Dedifferentiated amniotic fluid mesenchymal stem cell (primary cell): ENCODE results near the gene MRTFA.
"Not testable (repeated sequence)": the region's sequence is repeated elsewhere in the genome, so short reads cannot be mapped to it uniquely, and the experiment has no call there.

Experiments
- DNase-seq: peaks from one replicate; pipeline ENCODE4 v3.0.0-alpha.2; 2016; ENCODE audit errors: extremely low spot score

MRTFA gene

DNA sequence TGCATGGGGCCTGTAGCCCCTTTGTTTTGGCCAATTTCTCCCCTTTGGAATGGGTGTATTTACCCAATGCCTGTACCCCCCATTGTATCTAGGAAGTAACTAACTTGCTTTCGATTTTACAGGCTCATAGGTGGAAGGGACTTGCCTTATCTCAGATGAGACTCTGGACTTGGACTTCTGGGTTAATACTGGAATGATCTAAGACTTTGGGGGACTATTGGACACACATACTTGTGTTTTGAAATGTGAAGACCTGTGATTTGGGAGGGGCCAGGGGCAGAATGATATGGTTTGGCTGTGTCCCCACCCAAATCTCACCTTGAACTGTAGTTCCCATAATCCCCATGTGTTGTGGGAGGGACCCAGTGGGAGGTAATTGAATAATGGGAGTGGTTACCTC, 82.5 kb downstream of the MRTFA start:
- DNase-seq = not testable (repeated sequence)

- no peak for DNase-seq
Measured at GRCh38 chr22:40553014-40553554, 83.4 kb downstream of the MRTFA start.

DNA sequence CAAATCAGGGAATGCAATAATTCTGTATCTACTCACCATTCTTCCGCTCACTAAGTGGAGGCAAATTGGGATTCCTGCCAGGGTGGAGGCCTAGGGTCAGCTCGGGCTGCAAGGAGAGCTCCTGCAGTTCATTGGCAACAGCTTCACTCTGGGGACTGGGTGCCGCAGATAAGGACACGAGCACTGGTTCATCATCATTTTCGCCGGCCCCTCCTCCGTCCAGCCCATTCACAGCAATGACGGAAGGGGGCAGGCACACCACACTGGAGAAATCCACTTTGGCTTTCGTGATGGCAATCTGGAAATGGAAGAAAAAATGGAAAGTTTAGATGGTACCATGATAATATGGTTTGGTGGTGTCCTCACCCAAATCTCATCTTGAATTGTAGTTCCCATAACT, 84.4 kb downstream of the MRTFA start:
- no peak for DNase-seq

GRCh38 chr22:40547729-40548143, 88.8 kb downstream of the MRTFA start:
- no peak for DNase-seq

DNA sequence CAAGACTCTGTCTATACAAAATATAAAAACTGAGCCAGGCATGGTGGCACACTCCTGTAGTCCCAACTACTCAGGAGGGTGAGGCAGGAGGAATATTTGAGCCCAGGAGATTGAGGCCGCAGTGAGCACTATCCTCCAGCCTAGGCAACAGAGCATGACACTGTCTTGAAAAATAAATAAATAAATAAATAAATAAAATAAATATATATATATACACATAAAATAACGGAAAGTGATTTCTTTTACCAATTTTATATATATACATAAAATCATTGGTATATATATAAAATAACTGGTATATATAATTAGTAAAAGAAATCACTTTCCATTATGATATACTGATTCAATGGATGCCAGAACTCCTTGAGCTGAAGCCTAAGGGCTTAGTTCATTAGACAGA, 91.8 kb downstream of the MRTFA start:
- no peak for DNase-seq

- no peak for DNase-seq
Measured at GRCh38 chr22:40542821-40543540, 93.5 kb downstream of the MRTFA start.

DNA sequence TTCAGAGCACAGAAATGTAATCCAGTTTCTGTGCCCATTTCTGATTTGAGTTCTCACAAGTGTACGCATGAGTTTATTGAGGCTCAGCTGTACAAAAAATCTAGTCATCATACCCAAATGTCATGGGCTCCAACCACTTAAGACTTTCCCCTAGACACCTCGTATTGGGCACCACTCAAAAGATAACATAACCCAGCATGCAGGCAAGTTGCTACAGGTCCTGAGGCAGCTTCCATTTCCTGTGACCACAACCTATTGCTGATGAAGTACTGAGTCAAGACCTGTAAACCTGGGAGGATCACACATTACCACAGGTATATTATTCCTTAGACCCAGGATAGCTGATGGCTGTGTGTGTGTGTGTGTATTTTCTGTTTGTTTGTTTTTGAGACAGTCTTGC, 95.2 kb downstream of the MRTFA start:
- no peak for DNase-seq

DNA sequence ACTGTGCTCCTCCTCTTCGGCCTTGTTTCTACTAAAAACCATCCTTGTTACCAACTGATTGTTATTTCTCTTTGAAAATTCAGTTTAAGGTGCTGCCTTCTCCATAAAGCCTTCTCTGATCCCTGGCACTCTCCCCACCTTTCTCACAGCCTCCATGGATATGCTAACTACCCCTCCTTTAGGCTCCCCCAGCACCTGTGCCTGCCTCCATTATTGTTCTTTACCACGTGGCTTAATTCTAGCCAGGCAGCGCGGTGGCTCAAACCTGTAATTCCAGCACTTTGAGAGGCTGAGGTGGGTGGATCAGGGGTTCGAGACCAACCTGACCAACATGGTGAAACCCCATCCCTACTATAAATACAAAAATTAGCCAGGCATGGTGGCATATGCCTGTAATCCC, 96.3 kb downstream of the MRTFA start:
- no peak for DNase-seq

GRCh38 chr22:40536149-40536548, 100.4 kb downstream of the MRTFA start:
- not testable (repeated sequence) for DNase-seq

GRCh38 chr22:40535642-40536041, 100.9 kb downstream of the MRTFA start:
- DNase-seq = no peak

DNA sequence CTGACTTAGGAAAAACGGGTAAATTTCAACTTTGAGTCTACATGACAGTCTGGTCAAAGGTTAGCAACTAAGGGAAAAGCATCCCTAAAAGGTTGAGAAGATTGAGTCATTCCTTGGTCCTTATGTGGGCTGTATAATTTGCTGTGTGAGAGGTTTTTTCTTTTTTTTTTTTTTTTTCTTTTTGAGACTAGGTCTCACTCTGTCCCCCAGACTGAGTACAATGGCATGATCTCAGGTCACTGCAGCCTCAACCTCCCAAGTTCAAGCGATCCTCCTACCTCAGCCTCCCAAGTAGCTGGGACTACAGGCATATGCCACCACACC, 101.4 kb downstream of the MRTFA start:
- no peak for DNase-seq

- no peak for DNase-seq
Measured at GRCh38 chr22:40534379-40535188, 101.9 kb downstream of the MRTFA start.

GRCh38 chr22:40533712-40534378, 102.7 kb downstream of the MRTFA start:
- peak; percentile 30 for DNase-seq

- DNase-seq = no peak
Measured at GRCh38 chr22:40531951-40532900, 104.3 kb downstream of the MRTFA start.

DNA sequence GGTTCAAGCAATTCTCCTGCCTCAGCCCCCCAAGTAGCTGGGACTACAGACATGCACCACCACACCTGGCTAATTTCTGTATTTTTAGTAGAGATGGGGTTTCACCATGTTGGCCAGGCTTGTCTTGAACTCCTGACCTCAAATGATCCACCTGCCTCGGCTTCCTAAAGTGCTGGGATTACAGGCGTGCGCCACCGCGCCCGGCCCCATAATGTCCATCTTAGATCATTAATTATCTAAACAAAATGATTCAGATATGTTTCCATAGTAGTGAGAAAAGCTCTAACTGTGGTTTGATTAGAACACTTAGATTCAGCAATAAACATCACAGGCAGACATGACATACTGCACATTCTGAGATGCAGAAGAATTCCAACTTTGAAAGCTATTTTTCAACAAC, 106.1 kb downstream of the MRTFA start:
- not testable (repeated sequence) for DNase-seq

GRCh38 chr22:40529821-40530220, 106.7 kb downstream of the MRTFA start:
- DNase-seq = no peak

DNA sequence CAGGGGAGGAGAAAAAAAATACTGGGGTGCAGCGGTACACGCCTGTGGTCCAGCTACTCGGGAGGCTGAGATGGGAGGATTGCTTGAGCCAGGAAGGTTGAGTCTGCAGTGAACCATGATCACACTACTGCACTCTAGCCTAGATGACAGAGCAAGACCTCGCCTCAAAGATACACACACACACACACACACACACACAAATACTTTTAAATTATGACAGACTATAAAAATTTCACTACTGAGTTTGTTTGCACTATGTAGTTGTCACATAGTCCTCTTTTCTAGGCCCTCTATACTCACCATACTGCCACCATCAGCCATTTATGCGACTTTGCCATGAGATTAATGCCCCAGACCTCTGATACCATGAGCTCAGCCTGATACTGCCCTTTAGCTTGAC, 109.6 kb downstream of the MRTFA start:
- no peak for DNase-seq

- DNase-seq = peak; percentile 49
Measured at GRCh38 chr22:40525250-40525884, 111.2 kb downstream of the MRTFA start.

DNA sequence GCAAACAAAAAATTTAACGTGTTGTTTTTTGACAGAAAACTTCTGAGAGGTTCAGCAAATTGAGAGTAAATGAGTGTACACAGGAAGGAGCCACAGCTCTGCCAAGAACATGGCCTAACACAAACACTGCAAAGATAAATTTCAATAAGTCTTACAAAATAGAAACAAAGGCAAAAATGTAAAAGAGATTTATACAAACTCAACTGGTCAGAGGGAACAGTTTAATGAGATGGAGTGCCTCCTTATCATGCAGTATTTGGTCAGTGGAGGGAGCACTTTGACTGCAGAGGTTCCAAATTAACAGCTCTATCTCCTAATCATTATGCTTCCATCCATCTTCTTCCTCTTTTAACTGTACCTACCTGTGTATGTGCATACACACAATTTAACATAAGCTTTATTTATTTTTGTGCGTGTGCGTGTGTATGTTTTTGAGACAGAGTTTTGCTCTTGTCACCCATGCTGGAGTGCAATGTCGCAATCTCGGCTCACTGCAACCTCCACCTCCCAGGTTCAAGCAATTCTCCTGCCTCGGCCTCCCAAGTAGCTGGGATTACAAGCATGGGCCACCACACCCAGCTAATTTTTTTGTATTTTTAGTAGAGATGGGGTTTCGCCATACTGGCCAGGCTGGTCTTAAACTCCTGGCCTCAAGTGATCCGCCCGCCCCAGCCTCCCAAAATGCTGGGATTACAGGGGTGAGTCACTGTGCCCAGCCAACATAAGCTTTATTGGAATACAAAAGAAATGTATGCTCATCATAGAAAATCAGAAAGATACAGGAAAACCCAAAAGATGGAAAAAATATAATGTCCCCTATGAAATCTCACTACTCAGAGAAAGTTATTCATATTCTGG, 111.9 kb downstream of the MRTFA start:
- DNase-seq = no peak

DNA sequence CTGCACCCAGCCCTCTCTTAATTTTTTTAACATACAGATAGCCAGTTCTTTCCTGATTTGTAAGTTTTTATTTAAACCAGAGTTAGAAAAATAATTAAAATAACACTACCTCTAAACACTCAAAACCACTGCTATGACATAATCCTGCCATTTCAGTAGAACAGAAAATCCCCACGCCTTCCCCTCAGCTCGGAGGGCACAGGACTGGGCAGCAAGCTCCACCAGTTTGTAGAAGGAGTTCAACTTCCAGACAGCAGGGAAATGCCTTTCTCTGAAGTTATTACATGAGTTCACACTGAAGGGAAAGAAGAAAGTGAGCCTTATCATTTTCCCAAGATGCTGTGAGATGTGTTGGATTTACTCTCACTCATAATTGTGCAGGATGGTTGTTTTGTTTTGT, 114.4 kb downstream of the MRTFA start:
- no peak for DNase-seq
